HL-60 (cell line): ENCODE data around the gene C3orf62.

Experiments used
- CTCF ChIP-seq: IDR thresholded peaks from one replicate; pipeline ENCODE4 v1.5.1; 2011; ENCODE audit warnings: low read length, control low read depth, inconsistent platforms; ENCODE audit not compliant: insufficient read depth
- GABPA ChIP-seq: IDR thresholded peaks from 2 replicates; pipeline ENCODE4 v1.6.1; 2012; ENCODE audit warnings: low read depth
- POLR2AphosphoS5 ChIP-seq: IDR thresholded peaks from 2 replicates; pipeline ENCODE4 v1.6.1; 2012; ENCODE audit warnings: low read depth
- REST ChIP-seq: IDR thresholded peaks from 2 replicates; pipeline ENCODE4 v1.6.1; 2012; ENCODE audit warnings: low read depth; ENCODE audit not compliant: insufficient replicate concordance
- SPI1 ChIP-seq: IDR thresholded peaks from 2 replicates; pipeline ENCODE4 v1.6.1; 2012; ENCODE audit warnings: low read depth, mild to moderate bottlenecking, borderline replicate concordance

GRCh38 chr3:49257187-49257586 lies 19.8 kb downstream of the C3orf62 start:
- TF ChIP-seq CTCF = no peak
- no peak for TF ChIP-seq SPI1
- no peak for TF ChIP-seq POLR2AphosphoS5
- TF ChIP-seq REST = no peak
- no peak for TF ChIP-seq GABPA
